ENCODE results near the gene THSD4. TPM values are rescaled to one million over a fixed set of nuclear protein-coding genes. Genes with fewer than 3 reads are reported as not detected.

Gene THSD4
- total RNA-seq, 1 donor from 2014 or later = 151 TPM

GRCh38 chr15:71220828-71221227 is 105.6 kb downstream of the THSD4 start:
- Histone ChIP-seq H3K4me3 (no peak overlapping the region), H3K9me3 (no peaks in the 10 kb centered on the region), H3K27ac (peak overlapping the region in 1 of 2 donors; percentile 24), H3K27me3 (no peaks in the 10 kb centered on the region), H3K4me1 (peaks cover 0 to 19% of the 10 kb centered on the region in 2 donors), H3K36me3 (no peaks in the 10 kb centered on the region)
- no peak for DNase-seq (ENCODE audit: low spot score in 2 of 2)
- intact Hi-C loops (cut with DNase I) = no loop called here
- TF ChIP-seq CTCF (IDR thresholded peaks at IDR 0.05) = no peak

- Histone ChIP-seq H3K9me3 (no peaks in the 10 kb centered on the region), H3K4me3 (no peak overlapping the region), H3K4me1 (peaks cover 0 to 19% of the 10 kb centered on the region in 2 donors), H3K27ac (no peak overlapping the region), H3K36me3 (no peaks in the 10 kb centered on the region), H3K27me3 (no peaks in the 10 kb centered on the region)
- DNase-seq (ENCODE audit: low spot score in 2 of 2) = no peak
- intact Hi-C loops (cut with DNase I) = no loop called here
- TF ChIP-seq CTCF (IDR thresholded peaks at IDR 0.05) = no peak
Observed at GRCh38 chr15:71221417-71221816, 106.1 kb downstream of the THSD4 start.

- peaks cover 0 to 12% of the 10 kb centered on the region in 2 donors for H3K4me1 ChIP-seq
- intact Hi-C loops (cut with DNase I) = no loop called here
- H3K36me3 ChIP-seq = no peaks in the 10 kb centered on the region
- no peaks in the 10 kb centered on the region for H3K27me3 ChIP-seq
- H3K9me3 ChIP-seq = no peaks in the 10 kb centered on the region
- H3K4me3 ChIP-seq = no peak overlapping the region
- TF ChIP-seq CTCF (IDR thresholded peaks at IDR 0.05) = no peak
- H3K27ac ChIP-seq = no peak overlapping the region
- no peak for DNase-seq (ENCODE audit: low spot score in 2 of 2)
Observed at GRCh38 chr15:71223516-71223915, 108.2 kb downstream of the THSD4 start.

- intact Hi-C loops (cut with DNase I) = no loop called here
- Histone ChIP-seq H3K27me3 (no peaks in the 10 kb centered on the region), H3K4me3 (no peak overlapping the region), H3K36me3 (no peaks in the 10 kb centered on the region), H3K4me1 (peaks cover 0 to 8% of the 10 kb centered on the region in 2 donors), H3K9me3 (no peaks in the 10 kb centered on the region), H3K27ac (no peak overlapping the region)
- no peak for TF ChIP-seq CTCF (IDR thresholded peaks at IDR 0.05)
- DNase-seq (ENCODE audit: low spot score in 2 of 2) = no peak
Observed at GRCh38 chr15:71224024-71224423, 108.8 kb downstream of the THSD4 start.

- H3K4me1 ChIP-seq = no peaks in the 10 kb centered on the region
- no peak for TF ChIP-seq CTCF (IDR thresholded peaks at IDR 0.05)
- H3K27ac ChIP-seq = no peak overlapping the region
- no peaks in the 10 kb centered on the region for H3K36me3 ChIP-seq
- H3K4me3 ChIP-seq = no peak overlapping the region
- no peaks in the 10 kb centered on the region for H3K9me3 ChIP-seq
- intact Hi-C loops (cut with DNase I) = no loop called here
- no peaks in the 10 kb centered on the region for H3K27me3 ChIP-seq
- DNase-seq (ENCODE audit: low spot score in 2 of 2) = no peak
Observed at GRCh38 chr15:71225851-71226250, 110.6 kb downstream of the THSD4 start.

Data from ascending aorta (tissue), 2 donors.